ELF-1 (cell line): Measurements from ENCODE around the gene SEMA3D.
"Not testable (repeated sequence)": the region's sequence is repeated elsewhere in the genome, so short reads cannot be mapped to it uniquely, and the experiment has no call there.

Source experiments
- DNase-seq: peaks from one replicate; pipeline ENCODE4 v3.0.0-alpha.2; 2016; ENCODE audit warnings: low read depth, low spot score

Gene SEMA3D

DNA sequence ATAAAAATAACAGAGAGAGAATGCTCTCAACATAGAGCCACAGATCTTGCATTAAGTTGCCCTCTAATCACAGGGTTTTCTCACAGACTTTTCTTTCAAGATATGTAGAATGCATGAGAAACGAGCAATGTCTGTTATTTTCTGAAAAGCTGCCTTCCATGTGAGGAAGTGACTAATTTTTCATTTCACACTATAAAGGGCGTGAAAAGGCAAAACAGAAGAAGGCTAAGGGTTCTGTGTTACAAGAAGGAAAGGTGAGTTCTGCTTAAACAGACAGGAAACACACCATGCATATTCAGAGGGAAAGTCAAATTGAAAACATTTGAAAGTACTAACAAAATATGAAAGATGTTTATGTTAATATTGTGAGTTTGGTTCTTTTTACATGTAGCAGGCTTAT lies 189.2 kb downstream of the SEMA3D start:
- DNase-seq = no peak

DNA sequence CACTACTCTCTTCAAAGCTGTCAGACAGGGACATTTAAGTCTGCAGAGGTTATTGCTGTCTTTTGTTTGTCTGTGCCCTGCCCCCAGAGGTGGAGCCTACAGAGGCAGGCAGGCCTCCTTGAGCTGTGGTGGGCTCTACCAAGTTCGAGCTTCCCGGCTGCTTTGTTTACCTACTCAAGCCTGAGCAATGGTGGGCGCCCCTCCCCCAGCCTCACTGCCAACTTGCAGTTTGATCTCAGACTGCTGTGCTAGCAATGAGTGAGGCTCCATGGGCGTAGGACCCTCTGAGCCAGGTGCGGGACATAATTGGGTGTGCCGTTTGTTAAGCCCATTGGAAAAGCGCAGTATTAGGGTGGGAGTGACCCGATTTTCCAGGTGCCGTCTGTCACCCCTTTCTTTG lies 193.9 kb downstream of the SEMA3D start:
- DNase-seq = not testable (repeated sequence)

DNA sequence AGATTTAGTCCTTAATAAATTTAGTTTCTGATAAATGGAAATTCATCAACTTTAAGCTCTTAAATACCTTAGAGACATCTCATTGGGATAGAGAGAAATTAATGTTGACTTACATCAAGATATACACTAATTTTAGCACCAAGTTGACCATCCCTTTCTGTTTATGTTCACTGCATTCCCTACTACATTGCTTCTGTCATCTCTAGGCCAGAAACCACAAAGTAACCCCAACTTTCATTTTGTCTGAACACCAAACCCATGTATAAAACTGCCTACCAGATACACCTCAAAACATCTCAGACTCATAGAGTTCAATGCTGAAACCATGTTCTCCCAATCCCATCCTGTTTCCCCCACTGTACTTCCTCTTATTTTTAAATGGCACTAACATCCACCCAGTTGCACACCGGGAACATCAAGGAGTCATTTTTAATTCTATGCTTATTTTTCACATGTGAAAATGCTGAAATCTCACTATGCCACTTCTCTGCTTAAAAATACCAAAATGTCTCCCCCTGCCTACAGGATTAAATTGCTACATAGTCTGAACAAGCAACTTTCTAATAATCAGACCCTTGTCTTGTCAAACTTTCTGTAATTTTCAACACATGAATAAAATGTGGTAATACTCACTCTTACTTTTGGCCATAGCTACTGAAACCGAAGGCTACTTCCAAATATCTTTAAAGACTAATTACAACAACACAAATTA lies 201.6 kb downstream of the SEMA3D start:
- no peak for DNase-seq

DNA sequence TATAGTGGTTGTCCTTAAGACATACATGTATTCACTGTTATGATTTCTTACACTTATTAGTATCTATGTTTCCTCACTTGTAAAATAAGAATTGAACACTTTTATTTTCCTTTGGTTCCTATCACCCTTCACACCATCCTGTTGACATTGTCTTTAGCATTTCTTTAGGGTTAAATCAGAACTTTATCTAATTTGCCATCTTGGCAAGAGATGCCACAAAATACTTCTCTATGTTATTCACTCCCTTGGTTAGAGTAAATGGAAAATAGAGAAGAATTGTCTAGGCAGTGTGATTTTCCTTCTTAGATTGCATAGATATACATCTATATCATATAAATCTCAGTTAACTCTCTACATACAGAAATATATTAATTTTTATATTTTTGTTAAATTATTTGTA lies 204.7 kb downstream of the SEMA3D start:
- no peak for DNase-seq

DNA sequence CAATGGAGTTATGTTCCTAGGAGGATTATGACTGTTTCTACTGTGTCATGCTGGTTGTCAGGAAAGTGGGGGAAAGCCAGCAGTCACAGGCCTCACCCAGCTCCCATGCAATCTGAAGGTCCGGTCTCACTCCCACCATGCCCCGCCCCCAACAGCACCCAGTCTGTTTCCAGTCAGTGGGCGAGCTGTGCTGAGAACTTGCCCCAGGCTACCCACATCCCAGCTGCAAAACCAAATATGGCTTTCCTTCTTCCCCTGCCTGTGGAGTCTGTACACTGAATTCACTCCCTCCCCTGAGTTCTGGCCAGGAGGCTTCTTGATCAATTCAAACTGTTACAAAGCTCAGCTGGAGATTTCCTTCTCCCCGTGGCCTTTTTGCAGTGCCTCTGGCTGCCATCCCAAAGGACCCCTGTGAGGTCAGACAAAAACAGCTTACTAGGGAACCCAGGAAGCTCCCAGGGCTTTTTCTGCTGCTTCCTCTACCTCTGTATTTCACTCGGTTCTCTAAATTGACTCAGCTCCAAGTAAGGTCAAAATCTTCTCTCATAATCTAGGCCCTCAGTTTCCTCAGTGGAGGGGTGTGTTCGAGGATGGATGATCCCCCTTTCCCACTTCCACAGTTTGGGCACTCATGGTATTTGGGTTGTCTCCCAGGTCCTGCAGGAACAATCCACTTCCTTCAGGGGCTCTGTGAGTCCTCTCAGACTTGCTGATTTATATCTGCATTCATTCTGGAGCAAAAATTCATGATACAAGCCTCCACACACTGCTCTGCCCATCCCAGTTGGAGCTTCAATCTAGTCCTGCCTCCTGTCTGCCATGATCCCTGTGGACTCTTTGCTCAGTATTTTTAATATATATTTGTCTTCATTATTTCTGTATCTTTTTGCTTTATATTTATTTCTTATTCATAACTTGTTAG lies 205.5 kb downstream of the SEMA3D start:
- peak; percentile 47 for DNase-seq

DNA sequence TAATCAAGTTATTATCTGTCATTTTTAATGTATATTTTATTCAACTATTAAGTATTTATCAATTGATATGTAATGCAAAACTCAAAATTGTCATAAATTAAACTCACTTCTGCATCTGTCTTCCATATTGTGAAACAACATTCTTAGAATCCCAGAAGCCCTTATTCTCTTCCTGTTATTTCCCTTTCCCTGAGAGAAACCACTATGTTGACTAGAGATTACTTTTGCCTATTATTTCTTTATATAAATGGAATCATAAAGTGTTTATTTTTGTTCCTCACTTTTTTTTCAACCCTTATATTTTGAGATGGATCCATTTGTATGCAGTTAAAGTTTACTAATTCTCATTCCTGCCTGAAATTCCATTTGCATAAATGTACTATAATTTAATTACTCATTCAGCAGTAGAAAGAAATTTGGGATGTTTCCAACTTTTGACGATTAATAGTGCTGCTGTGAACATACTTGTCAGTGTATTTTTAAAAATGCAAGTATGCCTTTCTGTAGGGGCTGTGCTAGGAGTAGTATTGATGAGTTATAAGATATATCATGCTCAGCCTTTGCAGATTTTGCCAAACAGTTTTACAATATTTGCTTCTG lies 211.2 kb downstream of the SEMA3D start:
- DNase-seq = no peak

- DNase-seq = no peak
Observed at GRCh38 chr7:84971360-84971759, 215.5 kb downstream of the SEMA3D start.

DNA sequence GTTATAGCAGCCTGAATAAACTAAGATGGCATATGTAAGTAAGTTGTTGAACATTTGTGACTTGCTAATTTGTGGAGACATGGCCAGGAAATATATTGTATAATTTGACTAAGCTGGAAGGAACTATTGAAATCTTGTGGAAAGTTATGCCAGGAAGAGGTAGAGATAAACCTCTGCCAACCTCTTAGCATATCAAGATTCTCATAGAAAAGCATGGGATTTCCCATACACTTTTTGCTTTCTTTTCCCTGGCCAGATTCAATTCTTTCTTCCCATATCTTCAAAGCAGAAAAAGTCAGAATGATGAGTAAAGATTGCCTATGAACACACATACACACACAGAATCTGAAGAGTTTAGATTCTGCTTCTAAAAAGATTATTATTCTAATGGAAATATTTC lies 216.2 kb downstream of the SEMA3D start:
- no peak for DNase-seq

GRCh38 chr7:84953234-84953633 lies 233.6 kb downstream of the SEMA3D start:
- DNase-seq = no peak

- DNase-seq = no peak
Observed at GRCh38 chr7:84950836-84951235, 236.0 kb downstream of the SEMA3D start.

DNA sequence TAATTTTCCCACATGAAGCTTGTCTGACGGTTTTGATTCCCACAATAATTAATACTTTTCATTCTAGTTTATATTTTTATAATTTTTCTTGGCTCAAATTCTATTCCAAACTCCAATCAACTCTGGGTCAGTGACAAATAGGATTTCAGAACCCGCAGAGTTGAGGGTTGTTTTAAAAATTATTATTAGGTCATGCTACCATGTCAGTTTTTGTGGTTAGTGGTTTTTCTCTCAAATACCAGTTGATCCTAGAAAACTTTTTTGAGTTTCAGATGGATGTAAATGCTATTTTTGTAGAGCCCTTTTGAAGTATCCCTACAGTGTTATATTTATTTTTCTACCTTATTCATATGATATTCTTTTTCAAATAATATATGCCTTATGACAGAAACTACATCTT lies 237.4 kb downstream of the SEMA3D start:
- no peak for DNase-seq

DNA sequence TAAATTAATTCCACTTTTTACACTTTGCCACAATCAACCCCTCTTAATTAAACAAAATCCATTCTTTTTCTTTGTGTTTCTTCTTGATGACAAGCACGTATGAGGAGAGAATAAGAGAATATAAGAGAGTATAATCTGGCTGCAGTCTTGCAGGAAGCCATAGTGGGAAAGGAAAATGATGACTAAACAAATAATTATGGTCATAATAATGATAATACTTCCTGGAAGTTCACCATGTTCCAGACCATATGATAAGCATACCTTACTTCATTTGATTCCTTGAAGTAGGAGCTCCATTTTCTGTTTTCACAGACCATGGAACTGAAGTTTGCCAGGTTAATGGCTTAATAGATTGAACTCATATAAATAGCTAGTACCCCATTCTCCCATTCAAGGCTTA lies 237.8 kb downstream of the SEMA3D start:
- no peak for DNase-seq

GRCh38 chr7:84948634-84949033 lies 238.2 kb downstream of the SEMA3D start:
- no peak for DNase-seq

DNA sequence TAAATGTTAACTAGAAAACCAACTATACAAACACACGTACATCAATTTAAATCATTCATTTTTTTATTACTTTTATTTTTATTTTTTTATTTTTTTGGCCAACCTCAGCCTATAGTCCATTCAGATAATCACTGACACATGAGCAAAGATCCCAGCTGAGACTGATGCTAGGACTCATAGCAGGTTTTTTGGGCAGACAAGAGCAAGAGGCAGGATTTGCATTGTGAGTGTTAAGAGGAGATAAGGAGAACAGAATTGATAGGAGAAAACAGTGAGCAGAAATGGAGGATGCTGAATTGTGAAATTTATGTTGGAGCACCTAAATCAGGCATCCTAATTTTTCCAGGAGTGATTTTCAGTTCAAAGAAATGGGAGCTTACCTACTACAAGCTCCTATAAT lies 240.3 kb downstream of the SEMA3D start:
- no peak for DNase-seq
